DOHH2 (cell line): ENCODE measurements around the gene ABHD14A.

Source experiments
- H3F3A ChIP-seq: fragments of 200-600 bp; sonication (generic), shearing (Covaris generic); 2 replicates; pipeline ENCODE4 v1.6.0; 2016; ENCODE audit warnings: antibody characterized with exemption, mild to moderate bottlenecking; ENCODE audit not compliant: control insufficient read depth, insufficient read depth
- H3K27ac ChIP-seq: fragments of 200-600 bp; sonication (generic); 2 replicates; pipeline ENCODE4 v1.5.1; 2014; ENCODE audit warnings: low read depth, mild to moderate bottlenecking, low read length, moderate library complexity
- H3K27me3 ChIP-seq: fragments of 200-600 bp; sonication (generic); 2 replicates; pipeline ENCODE4 v1.6.1; 2014; ENCODE audit warnings: mild to moderate bottlenecking, low read length, mixed read lengths; ENCODE audit not compliant: control insufficient read depth
- H3K36me3 ChIP-seq: fragments of 200-600 bp; sonication (generic); 2 replicates; pipeline ENCODE4 v1.6.1; 2014; ENCODE audit warnings: mild to moderate bottlenecking, low read length, moderate library complexity, mixed read lengths; ENCODE audit not compliant: control insufficient read depth
- H3K4me1 ChIP-seq: fragments of 200-600 bp; sonication (generic); 2 replicates; pipeline ENCODE4 v1.6.1; 2014; ENCODE audit warnings: mild to moderate bottlenecking, low read length, mixed read lengths; ENCODE audit not compliant: control insufficient read depth
- H3K4me2 ChIP-seq: fragments of 200-600 bp; sonication (generic); 2 replicates; pipeline ENCODE4 v1.6.0; 2014; ENCODE audit warnings: mild to moderate bottlenecking, low read length, moderate library complexity
- H3K4me3 ChIP-seq: fragments of 200-600 bp; sonication (generic); 2 replicates; pipeline ENCODE4 v1.5.1; 2014; ENCODE audit warnings: mild to moderate bottlenecking, low read length, mixed read lengths
- H3K79me2 ChIP-seq: fragments of 200-600 bp; sonication (generic); 2 replicates; pipeline ENCODE4 v1.6.1; 2014; ENCODE audit warnings: mild to moderate bottlenecking, low read length, mixed read lengths; ENCODE audit not compliant: control insufficient read depth
- H3K9me2 ChIP-seq: fragments of 200-600 bp; sonication (generic); replicated peaks from 2 replicates; pipeline ENCODE4 v1.6.1; 2014; ENCODE audit warnings: mild to moderate bottlenecking, low read length, mixed read lengths; ENCODE audit not compliant: control insufficient read depth
- H3K9me3 ChIP-seq: fragments of 200-600 bp; sonication (generic); 2 replicates; pipeline ENCODE4 v1.6.1; 2014; ENCODE audit warnings: antibody characterized with exemption, low read length, mixed read lengths; ENCODE audit not compliant: control insufficient read depth, insufficient read depth
- H4K20me1 ChIP-seq: fragments of 200-600 bp; sonication (generic); 2 replicates; pipeline ENCODE4 v1.6.0; 2014; ENCODE audit warnings: low read depth, mild to moderate bottlenecking, antibody characterized with exemption, low read length, moderate library complexity; ENCODE audit not compliant: control insufficient read depth, insufficient read depth
- EZH2phosphoT487 ChIP-seq: fragments of 200-600 bp; sonication (generic); IDR thresholded peaks from 2 replicates; pipeline ENCODE4 v1.6.1; 2017; ENCODE audit warnings: borderline replicate concordance, mild to moderate bottlenecking, antibody characterized with exemption, low read length, moderate library complexity, mixed read lengths
- TF ChIP-seq, protein P1 (sequence below): fragments of 200-600 bp; sonication (generic); IDR thresholded peaks from one replicate; pipeline ENCODE4 v1.5.1; 2014; ENCODE audit warnings: antibody characterized with exemption, mild to moderate bottlenecking, low read depth, low read length; ENCODE audit not compliant: poor library complexity, severe bottlenecking

The ABHD14A gene

DNA sequence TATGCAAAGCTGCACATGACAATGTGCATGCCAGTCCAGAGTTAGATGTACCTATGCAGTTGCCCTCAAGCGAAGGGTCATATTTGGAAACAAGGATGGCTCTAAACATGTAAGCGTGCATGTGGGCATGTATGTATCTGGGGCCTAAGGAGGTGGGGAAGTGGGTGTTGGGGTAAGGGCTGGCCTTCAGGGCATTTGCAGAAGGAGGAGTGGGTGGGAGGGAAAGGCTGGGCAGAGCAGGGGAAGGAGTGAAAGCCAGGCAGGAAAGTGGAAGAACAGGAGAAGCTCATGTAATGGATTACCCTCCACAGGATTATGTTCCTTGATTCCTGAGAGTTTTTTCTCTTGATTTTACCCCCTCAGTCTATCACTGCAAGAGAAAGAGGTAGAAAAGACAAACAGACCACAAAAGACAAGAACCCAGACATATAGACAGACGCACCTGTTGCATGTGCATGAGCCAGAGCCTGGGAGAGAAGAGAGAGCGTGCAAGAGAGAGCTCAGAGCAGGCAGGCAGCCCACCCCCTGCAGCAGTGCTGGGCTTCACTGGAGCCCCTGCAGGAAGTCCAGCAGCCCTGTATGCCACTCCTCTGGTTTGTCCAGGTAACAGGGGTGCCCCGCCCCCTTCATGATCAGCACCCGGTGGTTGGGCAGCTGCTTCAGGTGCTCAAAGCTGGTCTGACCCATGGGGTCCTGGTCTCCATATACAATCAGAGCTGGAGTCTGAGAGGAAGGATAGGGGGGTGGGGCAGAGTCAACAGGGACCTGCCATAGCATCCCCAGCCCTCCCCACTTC lies 5.8 kb upstream of the ABHD14A start:
- no peak overlapping the region for H3K27ac ChIP-seq
- H3K4me3 ChIP-seq, result no peak overlapping the region
- H3K4me2 ChIP-seq, result no peak overlapping the region

DNA sequence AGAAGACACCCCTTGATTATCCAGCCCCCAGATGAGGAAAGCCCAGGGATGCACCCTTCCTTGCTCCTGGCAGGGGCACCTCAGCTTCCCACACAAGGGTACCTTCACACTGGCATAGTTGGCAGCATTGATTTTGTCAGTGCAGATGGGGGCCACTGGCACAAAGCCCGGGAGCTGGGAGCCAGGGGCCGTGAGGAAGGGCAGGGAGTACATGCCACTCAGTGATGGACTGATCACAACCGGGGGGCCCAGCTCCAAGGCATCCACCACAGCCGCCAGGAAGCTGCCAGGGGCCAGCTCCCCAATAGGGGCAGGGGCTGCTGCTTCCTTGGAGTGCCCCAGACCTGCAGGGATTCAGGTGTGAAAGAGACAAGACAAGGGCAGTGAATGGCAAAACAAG lies 5.0 kb upstream of the ABHD14A start:
- Histone ChIP-seq H3K36me3 (peaks cover 13% of the 10 kb centered on the region), H3K9me3 (no peaks in the 10 kb centered on the region), H3K27me3 (peaks cover 24% of the 10 kb centered on the region), H3K27ac (no peak overlapping the region), H3K4me2 (no peak overlapping the region), H3K9me2 (no peaks in the 10 kb centered on the region), H3K79me2 (peaks cover 21% of the 10 kb centered on the region), H3K4me3 (no peak overlapping the region), H3K4me1 (peaks cover 25% of the 10 kb centered on the region), H4K20me1 (no peaks in the 10 kb centered on the region; the same call in 1 of the 2 replicates), H3F3A (peaks cover 17% of the 10 kb centered on the region; the same call in 1 of the 2 replicates)
- no peak for TF ChIP-seq EZH2phosphoT487
- TF ChIP-seq, protein P1, sequence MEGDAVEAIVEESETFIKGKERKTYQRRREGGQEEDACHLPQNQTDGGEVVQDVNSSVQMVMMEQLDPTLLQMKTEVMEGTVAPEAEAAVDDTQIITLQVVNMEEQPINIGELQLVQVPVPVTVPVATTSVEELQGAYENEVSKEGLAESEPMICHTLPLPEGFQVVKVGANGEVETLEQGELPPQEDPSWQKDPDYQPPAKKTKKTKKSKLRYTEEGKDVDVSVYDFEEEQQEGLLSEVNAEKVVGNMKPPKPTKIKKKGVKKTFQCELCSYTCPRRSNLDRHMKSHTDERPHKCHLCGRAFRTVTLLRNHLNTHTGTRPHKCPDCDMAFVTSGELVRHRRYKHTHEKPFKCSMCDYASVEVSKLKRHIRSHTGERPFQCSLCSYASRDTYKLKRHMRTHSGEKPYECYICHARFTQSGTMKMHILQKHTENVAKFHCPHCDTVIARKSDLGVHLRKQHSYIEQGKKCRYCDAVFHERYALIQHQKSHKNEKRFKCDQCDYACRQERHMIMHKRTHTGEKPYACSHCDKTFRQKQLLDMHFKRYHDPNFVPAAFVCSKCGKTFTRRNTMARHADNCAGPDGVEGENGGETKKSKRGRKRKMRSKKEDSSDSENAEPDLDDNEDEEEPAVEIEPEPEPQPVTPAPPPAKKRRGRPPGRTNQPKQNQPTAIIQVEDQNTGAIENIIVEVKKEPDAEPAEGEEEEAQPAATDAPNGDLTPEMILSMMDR, result no peak

More for the DNA sequence above, 5.8 kb upstream of the ABHD14A start:
- Histone ChIP-seq H3K79me2 (peaks cover 15% of the 10 kb centered on the region), H3K4me1 (peaks cover 17% of the 10 kb centered on the region), H4K20me1 (no peaks in the 10 kb centered on the region; the same call in 1 of the 2 replicates), H3F3A (peaks cover 14% of the 10 kb centered on the region; the same call in 1 of the 2 replicates), H3K9me3 (no peaks in the 10 kb centered on the region), H3K27me3 (peaks cover 28% of the 10 kb centered on the region), H3K36me3 (peaks cover 13% of the 10 kb centered on the region), H3K9me2 (no peaks in the 10 kb centered on the region)
- TF ChIP-seq EZH2phosphoT487, result no peak
- TF ChIP-seq, protein P1, result no peak

DNA sequence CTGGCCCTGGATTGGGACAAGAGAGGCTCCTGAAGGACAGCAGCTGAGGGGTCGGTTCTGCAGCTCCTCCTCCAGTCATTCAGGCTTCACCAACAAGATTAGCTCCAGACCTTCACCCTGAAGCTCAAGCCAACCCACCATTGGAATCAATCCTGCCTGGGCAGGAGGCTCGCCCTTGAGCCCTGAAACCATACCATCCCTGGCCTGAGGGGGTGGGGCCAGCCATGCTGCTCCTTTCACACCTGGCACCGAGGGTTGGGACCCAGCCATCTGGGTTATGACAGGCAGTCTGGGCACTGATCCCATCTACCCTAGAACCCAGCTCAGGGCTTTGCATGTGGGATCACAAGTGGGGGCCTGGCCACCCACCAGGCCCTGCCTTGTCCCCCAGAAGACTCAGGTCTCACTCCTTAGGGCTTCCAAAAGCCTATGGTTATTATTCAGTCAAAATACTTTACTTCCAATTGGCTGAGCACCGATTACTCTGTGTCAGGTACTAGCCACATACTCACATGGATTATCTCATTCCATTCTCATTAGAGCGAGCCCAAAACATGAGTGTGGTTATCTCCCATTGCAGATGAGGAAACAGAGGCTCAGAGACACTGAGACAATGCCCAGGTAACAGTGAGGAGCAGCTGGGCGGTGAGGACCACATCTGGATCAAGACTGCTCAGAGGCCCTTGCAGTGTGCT lies 4.1 kb upstream of the ABHD14A start:
- peaks cover 22% of the 10 kb centered on the region; the same call in 1 of the 2 replicates for H3F3A ChIP-seq
- TF ChIP-seq EZH2phosphoT487, result no peak
- TF ChIP-seq, protein P1, result no peak
- peaks cover 13% of the 10 kb centered on the region for H3K36me3 ChIP-seq
- peaks cover 17% of the 10 kb centered on the region for H3K27me3 ChIP-seq
- peaks cover 31% of the 10 kb centered on the region for H3K4me1 ChIP-seq
- peaks cover 25% of the 10 kb centered on the region for H3K79me2 ChIP-seq
- no peak overlapping the region for H3K4me3 ChIP-seq
- no peak overlapping the region for H3K27ac ChIP-seq
- H3K9me3 ChIP-seq, result no peaks in the 10 kb centered on the region
- H4K20me1 ChIP-seq, result no peaks in the 10 kb centered on the region; the same call in 1 of the 2 replicates
- no peaks in the 10 kb centered on the region for H3K9me2 ChIP-seq
- H3K4me2 ChIP-seq, result no peak overlapping the region
